Cerebellar nuclear complex (tissue), 1 donor: ENCODE measurements around the gene CYP4F2.
"Not testable (repeated sequence)": the region's sequence is repeated elsewhere in the genome, so short reads cannot be mapped to it uniquely, and the experiment has no call there.

Experiments used
- DNase-seq, 2 experiments: peaks; one replicate each; lab custom pipeline; 2025; lab: John Stamatoyannopoulos, UW

Gene CYP4F2

DNA sequence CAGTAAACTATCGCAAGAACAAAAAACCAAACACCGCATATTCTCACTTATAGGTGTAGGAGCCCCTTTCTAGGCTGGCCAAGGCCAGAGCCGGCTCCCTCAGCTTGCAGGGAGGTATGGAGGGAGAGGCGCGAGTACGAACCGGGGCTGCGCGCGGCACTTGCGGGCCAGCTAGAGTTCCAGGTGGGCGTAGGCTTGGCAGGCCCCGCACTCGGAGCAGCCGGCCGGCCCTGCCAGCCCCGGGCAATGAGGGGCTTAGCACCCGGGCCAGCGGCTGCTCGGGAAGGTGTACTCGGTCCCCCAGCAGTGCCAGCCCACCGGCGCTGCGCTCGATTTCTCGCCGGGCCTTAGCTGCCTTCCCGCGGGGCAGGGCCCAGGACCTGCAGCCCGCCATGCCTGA lies 1.7 kb upstream of the CYP4F2 start:
- DNase-seq: not testable (repeated sequence)

DNA sequence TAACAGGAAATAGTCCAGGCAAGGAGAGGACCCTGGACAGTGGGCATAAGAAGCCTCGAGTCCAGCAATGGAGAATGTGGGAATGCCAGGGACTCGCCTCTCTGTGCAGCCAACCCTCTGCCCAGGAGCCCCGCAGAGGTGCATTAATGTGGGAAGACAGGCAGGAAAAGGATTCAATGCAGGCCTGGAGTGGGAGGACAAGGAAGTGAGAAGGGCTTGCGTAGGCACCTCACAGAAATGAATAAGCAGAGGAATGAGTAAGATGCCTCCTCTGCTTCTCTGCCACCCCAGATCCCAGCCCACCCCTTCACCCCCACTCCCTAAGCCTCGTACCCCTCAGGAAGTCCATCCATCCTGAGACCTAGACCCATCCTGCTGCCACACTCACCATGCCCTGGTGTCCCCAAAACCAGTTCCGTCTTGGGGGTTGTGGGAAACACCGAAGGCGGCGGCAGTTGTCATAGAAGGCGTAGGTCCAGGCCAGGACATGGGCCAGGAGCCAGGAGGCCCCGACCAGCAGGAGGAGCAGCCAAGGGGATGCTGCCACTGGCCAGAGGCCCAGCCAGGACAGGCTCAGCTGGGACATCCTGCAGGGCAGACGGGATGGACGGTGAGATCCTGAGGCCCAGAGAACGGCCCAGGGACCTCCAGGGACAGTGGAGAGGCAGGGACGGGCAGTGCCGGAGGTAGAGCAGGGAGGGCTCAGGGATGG lies 692 bp downstream of the CYP4F2 start:
- DNase-seq: no peak

DNA sequence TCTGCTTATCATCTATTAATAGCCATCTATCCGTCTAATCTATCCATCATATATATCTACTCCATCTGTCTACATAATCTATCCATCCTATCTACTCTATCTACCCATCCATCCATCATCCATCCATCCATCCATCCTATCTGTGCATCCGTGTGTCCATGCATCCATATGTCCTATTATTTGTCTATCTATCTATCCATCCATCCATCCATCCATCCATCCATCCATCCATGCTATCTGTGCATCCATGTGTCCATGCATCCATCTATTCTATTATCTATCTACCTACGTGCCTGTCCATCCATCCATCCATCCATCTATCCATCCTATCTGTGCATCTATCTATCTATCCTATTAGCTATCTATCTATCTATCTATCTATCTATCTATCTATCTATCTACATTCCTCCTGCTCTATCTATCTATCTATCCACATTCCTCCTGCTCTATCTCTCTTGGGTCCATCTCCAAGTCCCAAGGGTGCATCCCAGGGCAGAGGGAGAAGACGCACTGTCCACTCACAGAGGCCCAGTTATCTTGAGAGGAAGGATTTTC lies 1.9 kb downstream of the CYP4F2 start:
- DNase-seq: no peak

DNA sequence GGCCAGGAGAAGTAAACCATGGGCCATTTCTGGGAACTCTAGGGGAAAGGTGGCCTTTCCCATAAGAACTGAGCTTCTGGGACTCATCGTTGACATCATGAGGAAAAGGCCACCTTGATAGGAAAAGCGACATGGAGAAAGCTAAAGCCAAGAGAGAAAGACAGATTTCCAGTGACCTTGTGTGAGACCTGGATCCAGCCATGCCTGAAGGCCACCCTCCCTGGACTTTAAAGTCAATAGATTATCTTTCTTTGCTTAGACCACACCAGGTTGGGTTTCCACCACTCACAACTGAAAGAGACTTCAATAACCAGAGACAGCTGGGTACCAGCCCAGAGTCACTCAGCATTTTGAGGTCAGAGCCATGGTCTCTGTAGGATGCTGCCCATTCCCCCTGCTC lies 3.5 kb downstream of the CYP4F2 start:
- DNase-seq: no peak

DNA sequence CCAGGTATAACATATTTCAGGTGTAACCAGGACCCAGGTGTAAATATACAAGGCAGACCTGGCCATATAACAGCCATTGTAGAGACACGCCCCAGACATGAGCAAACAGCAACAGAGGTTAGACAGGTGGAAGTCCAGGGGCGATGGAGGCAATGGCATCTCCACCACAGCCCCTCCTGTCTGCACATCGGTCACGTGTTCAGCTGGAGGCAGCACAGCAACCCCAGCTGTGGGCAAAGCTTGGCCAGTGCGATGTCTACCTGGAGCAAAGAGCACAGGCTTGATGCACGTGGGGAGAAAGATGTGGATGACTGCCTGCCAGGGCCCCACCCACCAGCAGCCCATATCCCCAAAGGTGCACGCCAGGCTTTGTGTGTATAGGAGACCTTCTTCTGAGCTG lies 4.4 kb downstream of the CYP4F2 start:
- no peak for DNase-seq

DNA sequence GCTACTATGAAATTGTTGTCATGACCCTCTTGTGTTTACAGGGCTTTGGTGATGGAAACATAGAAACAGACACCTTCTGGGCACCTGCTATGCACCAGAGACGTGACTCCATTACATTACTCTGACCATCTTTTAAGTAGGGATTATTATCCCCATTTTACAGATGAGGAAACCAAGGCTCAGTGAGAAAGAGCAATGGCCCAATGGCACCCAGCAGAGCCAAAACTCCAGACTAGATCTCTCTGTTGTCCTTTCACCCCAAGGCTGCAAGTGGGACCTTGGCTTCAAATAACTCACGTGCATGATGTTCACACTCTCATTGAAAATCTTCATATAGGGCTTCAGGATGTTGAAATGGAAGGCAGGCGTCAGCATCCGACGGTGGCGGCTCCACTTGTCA lies 5.9 kb downstream of the CYP4F2 start:
- no peak for DNase-seq

DNA sequence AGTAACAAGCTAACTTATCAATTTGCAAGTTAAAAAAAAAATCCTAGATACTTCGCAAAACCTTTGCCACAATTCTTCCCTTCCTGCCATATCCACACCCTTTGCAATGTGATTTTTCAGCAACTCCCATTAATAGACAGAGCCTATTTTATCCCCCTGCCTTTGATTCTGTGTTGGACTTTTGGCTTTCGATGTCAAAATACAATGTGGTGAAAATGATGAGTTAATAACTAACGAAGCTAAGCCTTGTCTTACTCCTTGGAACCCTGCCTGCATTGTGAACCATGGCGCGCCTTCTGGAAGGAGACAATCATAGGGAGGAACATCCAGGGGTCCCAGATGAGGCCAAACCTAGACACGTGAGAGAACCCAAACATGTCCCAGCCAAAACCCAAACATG lies 6.4 kb downstream of the CYP4F2 start:
- no peak for DNase-seq

DNA sequence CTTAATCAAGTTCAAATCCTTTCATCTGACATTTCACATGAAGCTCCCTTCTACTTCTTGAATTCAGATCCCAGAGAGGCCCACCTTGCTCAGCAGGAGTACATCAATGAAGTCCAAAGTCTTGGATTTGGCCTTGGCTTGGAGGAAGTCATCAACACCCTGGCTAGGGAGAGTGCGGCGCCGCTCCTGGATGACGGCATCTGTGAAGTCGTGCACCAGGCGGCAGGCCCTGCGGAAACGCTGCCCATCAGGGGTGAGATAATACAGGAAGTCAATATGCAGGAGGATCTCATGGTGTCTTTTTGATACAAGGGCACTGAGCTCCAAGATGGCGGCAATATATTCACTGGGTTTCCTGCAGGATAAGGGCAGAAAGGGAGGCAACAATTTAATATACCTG lies 8.5 kb downstream of the CYP4F2 start:
- DNase-seq: not testable (repeated sequence)

DNA sequence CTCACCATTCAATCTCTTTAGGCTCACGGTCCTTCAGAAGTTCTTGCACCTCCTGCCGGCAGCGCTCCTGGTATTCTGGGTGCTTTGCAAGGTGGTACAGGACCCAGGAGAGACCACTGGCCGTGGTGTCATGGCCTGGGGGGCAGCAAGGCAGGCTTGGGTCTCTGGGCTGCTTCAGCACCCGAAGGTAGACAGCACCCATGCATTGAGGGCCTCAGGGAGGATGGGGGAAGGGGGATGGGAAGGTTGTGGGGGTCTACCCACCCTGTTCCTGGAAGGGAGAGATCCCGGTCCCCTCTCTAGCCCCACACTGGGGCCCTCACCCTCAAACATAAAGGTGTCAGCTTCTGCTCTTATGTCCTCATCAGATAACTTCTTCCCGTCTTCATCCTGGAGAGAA lies 12.0 kb downstream of the CYP4F2 start:
- DNase-seq: no peak

DNA sequence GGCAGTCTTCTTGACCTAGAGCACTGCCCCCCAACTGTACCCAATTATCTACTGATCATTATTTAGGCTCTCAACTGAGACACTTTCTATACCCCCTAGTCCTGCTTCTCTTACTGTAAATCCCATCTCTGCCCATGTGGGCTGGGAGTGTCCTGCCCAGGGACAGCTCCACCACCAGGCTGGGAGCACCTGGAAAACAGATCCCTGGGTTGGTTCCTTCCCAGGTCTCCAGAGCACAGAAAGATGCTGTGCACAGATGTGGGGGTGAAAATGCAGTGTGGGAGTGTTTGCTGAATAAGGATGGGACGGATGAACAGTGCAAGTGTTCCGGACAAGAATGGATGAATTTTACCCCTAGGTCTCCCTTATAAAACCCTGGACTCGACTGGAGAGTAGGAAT lies 12.7 kb downstream of the CYP4F2 start:
- DNase-seq: no peak

DNA sequence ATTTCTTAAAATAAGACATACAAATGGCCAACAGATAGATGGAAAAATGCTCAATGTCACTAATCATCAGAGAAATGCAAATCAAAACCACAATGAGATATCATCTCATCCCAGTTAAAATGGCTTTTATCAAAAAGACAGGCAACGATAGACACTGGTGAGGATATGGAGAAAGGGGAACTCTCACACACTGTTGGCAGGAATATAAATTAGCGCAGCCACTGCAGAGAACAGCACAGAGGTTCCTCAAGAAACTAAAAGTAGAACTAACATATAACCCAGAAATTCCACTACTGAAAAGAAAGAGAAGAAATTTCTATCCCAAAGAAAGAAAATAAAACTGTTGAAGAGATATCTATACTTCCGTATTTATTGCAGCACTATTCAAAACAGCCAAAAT lies 14.5 kb downstream of the CYP4F2 start:
- DNase-seq: not testable (repeated sequence)

DNA sequence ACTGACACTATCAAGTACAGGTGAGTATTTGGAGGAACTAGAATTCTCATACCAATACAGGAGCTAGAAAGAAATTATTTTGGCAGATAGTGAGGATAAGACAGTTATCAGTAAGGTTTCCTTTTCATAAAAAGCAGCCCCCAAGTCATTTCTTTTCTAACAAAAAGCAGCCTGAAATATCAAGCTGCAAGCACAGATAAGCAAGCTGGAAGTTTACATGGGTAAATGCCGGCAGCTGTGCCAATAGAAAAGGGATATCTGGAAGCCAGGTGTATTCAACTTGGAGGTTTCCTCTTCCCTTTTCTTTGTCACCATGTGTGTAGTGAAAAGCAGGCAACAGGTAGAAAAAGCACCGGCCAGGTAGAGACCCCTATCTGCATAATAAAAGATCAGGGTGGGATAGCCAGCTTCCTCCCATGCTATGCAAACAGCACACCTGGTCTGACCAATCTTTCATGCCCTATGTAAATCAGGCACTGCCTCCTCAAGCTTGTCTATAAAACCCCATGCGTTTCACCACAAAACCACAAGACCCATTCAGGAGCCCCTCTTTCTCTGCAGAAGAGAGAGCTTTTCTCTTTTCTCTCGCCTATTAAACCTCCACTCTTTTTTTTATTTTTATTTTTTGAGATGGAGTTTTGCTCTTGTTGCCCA lies 22.9 kb downstream of the CYP4F2 start:
- no peak for DNase-seq

DNA sequence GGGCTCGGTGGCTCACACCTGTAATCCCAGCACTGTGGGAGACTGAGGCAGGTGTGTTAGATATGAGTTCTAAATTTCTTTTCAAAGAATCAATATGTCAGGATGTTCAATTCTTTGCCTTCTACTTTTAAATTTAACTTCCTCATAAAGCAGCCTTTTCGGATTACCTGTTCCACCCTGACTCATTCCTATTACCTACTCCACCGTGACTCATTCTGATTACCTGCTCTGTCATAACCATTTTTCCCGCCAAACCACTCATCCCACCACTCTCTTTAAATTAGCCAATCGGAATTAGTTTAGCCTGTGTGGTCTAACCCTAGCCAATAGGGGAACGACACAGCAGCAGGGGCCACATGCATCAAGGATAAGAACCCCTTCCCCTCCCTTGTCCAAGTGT lies 24.1 kb downstream of the CYP4F2 start:
- not testable (repeated sequence) for DNase-seq

DNA sequence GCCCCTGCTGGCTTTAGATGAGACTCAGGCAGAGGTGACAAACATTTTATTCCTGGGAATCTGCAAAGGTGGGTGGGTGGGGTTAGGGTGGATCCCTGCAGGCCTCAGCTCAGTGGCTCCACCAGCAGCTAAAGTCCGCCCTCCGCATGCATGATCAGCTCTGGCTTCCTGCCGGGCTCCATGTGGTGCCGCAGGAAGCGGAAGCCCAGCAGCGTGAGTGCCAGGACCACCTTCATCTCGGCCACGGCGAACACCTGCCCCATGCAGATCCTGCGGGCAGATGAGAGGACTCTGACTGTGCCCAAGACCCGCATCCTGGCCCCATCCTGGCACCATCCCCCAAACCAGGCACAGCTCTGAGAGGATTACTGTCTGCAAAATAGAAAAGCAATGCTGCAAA lies 26.3 kb downstream of the CYP4F2 start:
- no peak for DNase-seq

DNA sequence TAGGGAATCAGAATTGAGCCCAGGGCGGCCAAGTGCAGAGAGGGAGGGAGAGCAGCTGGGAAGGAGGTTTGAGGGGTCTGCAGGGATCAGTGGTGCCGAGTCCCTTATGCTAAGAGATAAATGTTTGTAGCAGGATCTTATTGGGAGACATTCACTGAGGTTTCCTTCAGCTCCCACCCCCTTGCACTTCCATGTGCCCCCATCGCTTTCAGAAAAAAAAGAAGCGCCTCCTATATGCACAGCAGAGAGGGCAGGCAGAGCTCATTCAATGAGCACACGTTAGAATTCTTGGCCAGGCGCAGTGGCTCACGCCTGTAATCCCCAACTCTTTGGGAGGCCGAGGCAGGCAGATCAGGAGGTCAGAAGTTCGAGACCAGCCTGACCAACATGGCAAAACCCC lies 28.0 kb downstream of the CYP4F2 start:
- no peak for DNase-seq

DNA sequence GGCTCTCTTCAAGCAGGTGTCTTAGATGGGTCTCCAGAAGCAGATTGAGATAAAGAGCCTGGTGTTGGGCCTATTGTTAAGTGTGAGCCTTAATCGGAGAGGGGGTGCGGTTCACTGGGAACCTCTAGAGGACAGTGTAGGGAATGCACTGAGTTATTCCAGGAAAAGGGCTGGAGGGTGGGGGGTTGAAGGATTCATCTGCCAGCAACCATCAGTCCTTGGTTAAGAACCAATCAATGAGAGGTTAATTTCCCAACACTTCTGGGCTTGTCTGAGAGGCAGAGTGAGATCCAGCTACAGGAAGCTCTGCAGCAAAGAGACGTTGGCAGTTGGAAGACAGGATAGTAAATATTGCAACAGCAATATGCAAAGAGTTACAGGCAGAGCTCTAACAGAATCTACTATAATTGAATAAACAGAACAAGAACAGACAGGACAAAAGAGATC lies 28.7 kb downstream of the CYP4F2 start:
- no peak for DNase-seq

DNA sequence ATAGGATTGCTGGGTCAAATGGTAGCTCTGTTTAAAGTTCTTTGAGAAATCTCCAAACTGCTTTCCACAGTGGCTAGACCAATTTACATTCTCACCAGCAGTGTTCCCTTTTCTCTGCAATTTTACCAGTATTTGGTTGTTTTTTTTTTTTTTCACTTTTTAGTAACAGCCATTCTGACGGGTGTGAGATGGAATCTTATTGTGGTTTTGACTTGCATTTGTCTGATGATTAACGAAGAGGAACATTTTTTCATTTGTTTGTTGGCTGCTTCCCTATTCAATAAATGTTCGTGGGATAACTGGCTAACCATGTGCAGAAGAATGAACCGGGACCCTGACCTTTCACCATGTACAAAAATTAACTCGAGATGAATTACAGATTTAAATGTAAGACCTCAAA lies 31.2 kb downstream of the CYP4F2 start:
- DNase-seq: no peak

DNA sequence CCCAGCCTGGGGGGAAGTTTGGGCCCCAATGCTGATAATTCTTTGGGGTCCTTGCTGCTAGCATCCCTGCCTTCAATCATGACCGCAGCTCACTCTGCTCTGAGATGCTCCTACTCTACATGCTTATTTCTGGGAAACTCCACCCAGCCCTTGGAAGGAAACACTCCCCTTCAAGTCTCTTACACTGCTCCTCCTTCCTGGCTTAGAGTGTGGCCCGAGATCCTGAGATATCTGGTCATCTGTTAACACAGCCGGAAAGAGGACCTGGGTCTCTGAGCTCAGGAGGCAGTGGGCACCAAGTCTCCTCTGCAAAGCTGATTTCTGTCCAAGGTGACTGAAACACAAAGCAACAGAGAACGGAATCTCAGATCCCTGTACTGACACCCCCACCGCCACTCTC lies 33.0 kb downstream of the CYP4F2 start:
- no peak for DNase-seq

DNA sequence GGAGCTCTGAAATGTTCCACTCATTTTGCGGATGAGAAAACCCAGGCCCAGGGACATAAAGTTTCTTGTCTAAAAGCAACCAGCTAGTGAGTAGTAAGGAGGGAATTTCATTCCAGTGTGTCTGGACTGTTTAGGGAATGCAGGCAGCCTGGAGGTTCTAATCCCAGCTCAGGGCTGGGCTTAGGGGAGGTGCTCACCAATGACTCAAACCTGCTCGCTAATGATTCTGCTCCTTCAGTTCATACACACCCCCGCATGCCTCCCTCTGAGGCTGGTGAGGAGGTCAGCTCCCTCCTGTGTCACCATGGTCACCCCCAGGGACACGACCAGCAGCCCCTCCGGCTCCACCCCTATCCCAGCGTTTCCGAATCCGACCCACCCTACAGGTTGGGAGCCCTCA lies 34.6 kb downstream of the CYP4F2 start:
- no peak for DNase-seq

DNA sequence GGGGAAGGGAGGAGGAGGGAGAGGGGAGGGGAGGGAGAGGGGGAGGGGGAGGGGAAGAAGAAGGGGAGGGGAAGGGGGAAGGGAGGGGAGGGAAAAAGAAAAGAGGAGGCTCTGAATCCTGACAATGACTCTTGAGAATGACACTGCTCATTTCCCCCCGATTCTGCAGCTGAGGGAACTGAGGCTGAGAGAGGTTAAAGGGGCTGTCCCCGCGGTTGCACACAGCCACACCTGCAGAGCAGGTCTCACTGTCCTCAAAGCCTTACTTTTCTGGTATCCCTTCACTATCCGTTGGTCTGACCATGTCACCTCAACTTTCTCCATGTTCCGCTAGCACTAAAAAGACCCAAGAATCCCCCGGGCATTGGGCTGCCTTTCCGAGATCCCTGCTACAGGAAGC lies 35.4 kb downstream of the CYP4F2 start:
- no peak for DNase-seq

DNA sequence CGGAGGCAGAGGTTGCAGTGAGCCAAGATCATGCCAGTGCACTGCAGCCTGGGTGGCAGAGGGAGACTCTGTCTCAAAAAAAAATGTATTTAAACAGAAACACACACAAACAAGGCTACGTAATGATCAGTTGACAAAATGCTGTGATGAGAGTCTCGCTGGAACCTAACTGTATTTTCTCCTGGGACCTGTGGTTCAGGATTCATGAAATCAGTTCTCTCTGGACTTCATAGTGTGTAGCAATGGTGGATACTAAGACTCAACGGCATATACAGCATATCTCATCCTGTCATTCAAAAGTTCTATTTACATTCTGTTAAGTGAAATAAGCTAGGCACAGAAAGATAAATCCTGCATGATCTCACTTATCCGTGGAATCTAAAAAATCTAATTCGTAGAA lies 37.4 kb downstream of the CYP4F2 start:
- DNase-seq: no peak

DNA sequence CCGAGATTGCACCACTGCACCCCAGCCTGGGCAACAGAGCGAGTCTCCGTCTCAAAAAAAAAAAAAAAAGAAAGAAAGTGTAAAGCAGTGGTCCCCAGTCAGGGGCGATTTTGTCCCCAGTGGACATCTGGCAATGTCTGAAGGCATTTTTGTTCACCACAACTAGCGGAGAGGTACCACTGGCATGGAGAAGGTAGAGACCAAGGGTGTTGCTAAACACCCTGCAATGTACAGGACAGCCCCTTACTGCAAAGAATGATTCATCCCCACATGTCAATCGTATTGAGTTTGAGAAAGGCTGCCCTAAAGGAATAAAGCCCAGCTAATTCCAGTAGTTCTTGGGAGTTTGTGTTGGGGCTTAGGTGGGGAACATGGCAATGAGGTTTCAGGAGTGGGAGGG lies 38.7 kb downstream of the CYP4F2 start:
- no peak for DNase-seq

DNA sequence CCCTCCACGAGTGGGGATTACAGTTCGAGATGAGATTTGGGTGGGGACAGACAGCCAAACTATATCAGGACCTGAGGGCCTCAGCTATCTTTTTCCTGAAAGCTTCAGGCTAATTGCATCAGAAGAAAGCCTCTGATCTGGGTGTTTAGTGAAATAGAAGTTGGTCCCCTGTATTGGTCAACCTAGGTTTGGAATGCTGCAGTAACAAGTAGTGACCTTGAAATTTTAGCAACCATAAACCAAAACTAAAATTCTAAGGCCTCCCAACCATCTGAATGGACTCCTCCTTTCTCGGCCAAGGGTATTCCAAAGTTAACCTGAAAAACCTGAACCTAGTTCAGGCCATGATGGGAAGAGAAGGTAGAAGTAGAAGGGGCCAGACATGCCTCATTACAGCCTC lies 47.5 kb downstream of the CYP4F2 start:
- no peak for DNase-seq

DNA sequence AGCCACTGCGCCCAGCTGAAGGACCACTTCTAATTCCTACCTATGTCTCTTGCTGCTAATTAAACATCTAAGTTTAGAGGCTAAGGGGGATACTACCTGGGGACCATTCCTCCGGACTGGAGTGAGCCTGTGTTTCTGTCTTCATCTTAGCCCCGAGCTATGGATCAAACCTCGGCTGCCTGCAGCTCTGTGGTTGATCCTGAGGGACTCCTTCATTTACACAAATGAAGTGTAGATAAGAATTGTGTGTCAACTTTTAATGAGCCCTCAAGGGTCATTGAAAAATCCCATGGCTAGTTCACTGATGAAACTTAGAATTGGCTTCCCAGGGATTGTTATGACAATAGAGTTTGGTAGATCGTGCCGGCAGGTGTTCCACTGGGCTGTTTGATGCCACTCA lies 51.0 kb downstream of the CYP4F2 start:
- no peak for DNase-seq
